Calu3 (cell line): ENCODE data around the gene MRPL46. TPM values are rescaled to one million over a fixed set of nuclear protein-coding genes. Genes with fewer than 3 reads are reported as not detected.
A peak's percentile ranks its signal among the peaks of the same experiment; 100 is the strongest.

ENCODE experiments used
- BruUV-seq: library from RNA; stranded (reverse); fragments of 400-500 nt; replicated peaks from 2 replicates; lab custom pipeline; 2021; lab: Mats Ljungman, UMichigan
- CTCF ChIA-PET: fragments of 300-600 bp; sonication (Branson Sonifier 250); formaldehyde crosslinking; loops from one replicate; lab custom pipeline; 2022; ENCODE audit warnings: antibody characterized with exemption; lab: Charles Lee
- DNase-seq: peaks from one replicate; pipeline ENCODE4 v3.0.0; 2022
- H3K27ac Mint-ChIP-seq: one replicate; pipeline ENCODE4 v1.8.0; 2022; ENCODE audit warnings: mixed read lengths; ENCODE audit not compliant: unreplicated experiment
- H3K27me3 Mint-ChIP-seq: one replicate; pipeline ENCODE4 v1.8.0; 2022; ENCODE audit warnings: mixed read lengths; ENCODE audit not compliant: unreplicated experiment
- H3K36me3 Mint-ChIP-seq: one replicate; pipeline ENCODE4 v1.8.0; 2022; ENCODE audit warnings: mild to moderate bottlenecking, moderate library complexity, mixed read lengths; ENCODE audit not compliant: insufficient read depth, unreplicated experiment
- H3K4me1 Mint-ChIP-seq: one replicate; pipeline ENCODE4 v1.8.0; 2022; ENCODE audit warnings: mild to moderate bottlenecking, low read depth, mixed read lengths; ENCODE audit not compliant: unreplicated experiment
- H3K4me3 Mint-ChIP-seq: one replicate; pipeline ENCODE4 v1.8.0; 2022; ENCODE audit warnings: mild to moderate bottlenecking, low read depth, moderate library complexity, mixed read lengths; ENCODE audit not compliant: unreplicated experiment
- H3K9me3 Mint-ChIP-seq: one replicate; pipeline ENCODE4 v1.8.0; 2022; ENCODE audit warnings: low read depth, mixed read lengths; ENCODE audit not compliant: unreplicated experiment
- CTCF ChIP-seq: fragments of 200-600 bp; IDR thresholded peaks from one replicate; pipeline ENCODE4 v1.8.0; 2022; ENCODE audit warnings: antibody characterized with exemption; ENCODE audit not compliant: unreplicated experiment
- intact Hi-C: fragments of 100-400 bp; cut with micrococcal nuclease; formaldehyde crosslinking; loops from one replicate; pipeline ENCODE4 v1.10.0; 2022; ENCODE audit not compliant: unreplicated experiment
- total RNA-seq: library from RNA; stranded (reverse); gene quantifications from 2 replicates; pipeline ENCODE4 v1.2.3, GENCODE V29; 2022

Gene MRPL46
- total RNA-seq, 1 experiment from 2014 or later, result 47.6 TPM

GRCh38 chr15:88453651-88454050, 13.5 kb downstream of the MRPL46 start:
- Mint-ChIP-seq H3K27ac (no peak overlapping the region), H3K4me3 (no peak overlapping the region), H3K4me1 (no peaks in the 10 kb centered on the region), H3K9me3 (no peaks in the 10 kb centered on the region), H3K36me3 (peaks cover 7% of the 10 kb centered on the region), H3K27me3 (peaks cover 21% of the 10 kb centered on the region)
- DNase-seq, result no peak
- no peak for TF ChIP-seq CTCF
- BruUV-seq, result no TSS peak
- intact Hi-C loops, result loop anchor here (5.0 kb wide), 1 partner anchor 211 kb away; no protein-coding TSS in a partner anchor
- CTCF ChIA-PET, result no interaction called here

DNA sequence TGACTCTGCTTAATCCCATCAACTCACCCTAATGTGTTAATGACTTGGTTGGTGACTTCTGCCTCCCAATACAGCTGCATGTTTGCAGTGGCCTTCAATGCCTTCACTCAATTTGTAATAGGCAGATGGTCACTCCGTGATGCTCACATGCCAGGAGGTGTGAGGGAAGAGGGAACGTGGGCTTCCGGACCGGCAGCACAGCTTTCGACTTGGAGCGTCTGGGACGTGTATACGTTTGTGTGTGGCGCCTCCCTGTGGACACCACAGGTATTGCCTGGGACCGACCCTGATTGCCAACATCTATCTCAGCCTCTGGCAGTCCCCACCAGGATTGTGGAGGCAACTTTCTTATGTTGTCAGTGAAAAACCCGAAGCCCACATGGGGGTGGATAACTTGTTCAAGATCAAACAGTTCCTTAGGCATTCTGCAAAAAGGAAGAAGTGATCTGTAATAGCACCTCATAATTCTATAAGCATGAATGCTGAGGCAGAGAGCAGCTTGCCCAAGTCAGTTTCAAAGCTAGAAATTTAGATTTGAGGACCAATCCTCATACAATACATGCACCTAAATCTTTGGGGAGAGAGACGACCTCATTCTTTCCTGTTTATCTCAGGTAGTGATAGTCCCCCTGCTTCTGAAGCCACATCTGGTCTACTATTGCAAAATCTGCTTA, 16.9 kb downstream of the MRPL46 start:
- Mint-ChIP-seq H3K36me3 (no peaks in the 10 kb centered on the region), H3K4me3 (no peak overlapping the region), H3K27ac (no peak overlapping the region), H3K4me1 (no peaks in the 10 kb centered on the region), H3K9me3 (peaks cover 2% of the 10 kb centered on the region), H3K27me3 (peaks cover 49% of the 10 kb centered on the region)
- CTCF ChIA-PET, result interaction anchor here (0.5 to 0.6 kb wide), 3 partner anchors 161 to 214 kb away, joined by 3 to 5 read pairs (median 3); no protein-coding TSS in a partner anchor
- peak; percentile 85 for DNase-seq
- TF ChIP-seq CTCF, result peak; percentile 83
- BruUV-seq, result no TSS peak
- intact Hi-C loops, result loop anchor here (5.0 kb wide), 1 partner anchor 208 kb away; no protein-coding TSS in a partner anchor

DNA sequence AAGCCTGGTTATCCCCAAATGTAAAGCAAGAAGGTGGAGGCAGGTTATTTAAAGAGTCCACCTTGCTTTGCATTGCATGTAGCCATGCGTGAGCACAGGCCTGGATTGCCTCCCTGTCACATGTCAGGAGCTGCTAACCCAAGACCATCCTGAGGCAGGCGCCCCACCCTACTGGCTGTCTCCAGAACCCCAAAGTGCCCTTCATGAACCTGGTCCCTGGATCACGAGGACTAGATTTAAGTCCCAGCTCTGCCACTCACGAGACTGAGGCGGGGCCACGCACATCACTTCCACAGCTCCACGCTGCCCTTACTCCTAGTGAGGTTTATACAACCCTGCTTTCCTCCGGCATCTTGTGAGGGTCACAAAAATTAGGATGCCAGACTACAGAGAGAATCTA, 17.6 kb downstream of the MRPL46 start:
- Mint-ChIP-seq H3K4me3 (no peak overlapping the region), H3K27me3 (peaks cover 49% of the 10 kb centered on the region), H3K9me3 (peaks cover 2% of the 10 kb centered on the region), H3K36me3 (no peaks in the 10 kb centered on the region), H3K4me1 (no peaks in the 10 kb centered on the region), H3K27ac (no peak overlapping the region)
- BruUV-seq, result no TSS peak
- DNase-seq, result no peak
- no peak for TF ChIP-seq CTCF
- intact Hi-C loops, result loop anchor here (10.0 kb wide), 1 partner anchor 775 kb away; no protein-coding TSS in a partner anchor
- CTCF ChIA-PET, result interaction anchor here (0.6 kb wide), 1 partner anchor 160 kb away, joined by 5 read pairs; no protein-coding TSS in a partner anchor

GRCh38 chr15:88448991-88449461, 18.2 kb downstream of the MRPL46 start:
- no peak overlapping the region for H3K27ac Mint-ChIP-seq
- no peak for DNase-seq
- H3K4me1 Mint-ChIP-seq, result no peaks in the 10 kb centered on the region
- TF ChIP-seq CTCF, result no peak
- CTCF ChIA-PET, result no interaction called here
- H3K27me3 Mint-ChIP-seq, result peaks cover 51% of the 10 kb centered on the region
- BruUV-seq, result no TSS peak
- H3K9me3 Mint-ChIP-seq, result peaks cover 4% of the 10 kb centered on the region
- intact Hi-C loops, result loop anchor here (10.0 kb wide), 1 partner anchor 774 kb away; no protein-coding TSS in a partner anchor
- no peak overlapping the region for H3K4me3 Mint-ChIP-seq
- H3K36me3 Mint-ChIP-seq, result no peaks in the 10 kb centered on the region
